ENCODE results near the gene MBD5.
"Not testable (repeated sequence)": the region's sequence is repeated elsewhere in the genome, so short reads cannot be mapped to it uniquely, and the experiment has no call there.

Gene MBD5

GRCh38 chr2:148021059-148021861, at the start of gene MBD5:
MBD5 (plus strand) TSS chr2:148021091.
- ATAC-seq (peak; percentile 68), DNase-seq (ENCODE audit: low spot score in 2 of 2) (peak; percentile 28 to 82)
- Mint-ChIP-seq H3K36me3 (peaks cover 17% of the 10 kb centered on the region), H3K4me3 (peak within 1 kb of the TSS; percentile 99), H3K4me1 (peaks cover 38% of the 10 kb centered on the region), H3K27ac (peak within 1 kb of the TSS; percentile 99), H3K9me3 (no peaks in the 10 kb centered on the region)

- Mint-ChIP-seq H3K4me1 (peaks cover 10% of the 10 kb centered on the region), H3K36me3 (peaks cover 18% of the 10 kb centered on the region), H3K9me3 (no peaks in the 10 kb centered on the region), H3K4me3 (no peak overlapping the region), H3K27ac (no peak overlapping the region)
- DNase-seq (ENCODE audit: low spot score in 2 of 2) (no peak), ATAC-seq (no peak)
Observed at GRCh38 chr2:147976102-147976501, 44.8 kb upstream of the MBD5 start.

DNA sequence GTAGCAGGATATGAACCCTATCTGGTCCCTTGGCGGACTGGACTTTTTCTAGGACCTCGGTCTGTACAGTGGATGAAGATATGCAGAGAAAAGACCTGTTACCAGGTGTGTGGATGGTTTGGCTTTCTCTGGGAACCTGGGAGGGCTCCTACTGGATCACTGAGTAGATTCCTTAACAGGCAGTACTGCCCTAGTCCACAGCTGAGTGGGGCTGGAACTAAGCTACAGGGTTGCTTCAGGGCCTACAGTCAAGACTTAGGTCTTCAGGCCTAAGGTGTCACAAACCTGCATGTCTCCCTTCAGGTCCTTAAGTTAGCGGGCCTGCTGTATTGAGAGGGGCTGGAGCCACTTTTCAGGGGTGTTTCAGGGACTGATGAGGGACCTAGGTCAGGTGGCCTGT, 43.2 kb upstream of the MBD5 start:
- H3K9me3 Mint-ChIP-seq: no peaks in the 10 kb centered on the region
- peak; percentile 16 for ATAC-seq
- DNase-seq (ENCODE audit: low spot score in 2 of 2): no peak

GRCh38 chr2:147980940-147981528, 39.9 kb upstream of the MBD5 start:
- H3K27ac Mint-ChIP-seq: no peak overlapping the region
- ATAC-seq (no peak), DNase-seq (ENCODE audit: low spot score in 2 of 2) (no peak)
- H3K4me3 Mint-ChIP-seq: no peak overlapping the region
- H3K36me3 Mint-ChIP-seq: peaks cover 4% of the 10 kb centered on the region
- H3K9me3 Mint-ChIP-seq: no peaks in the 10 kb centered on the region
- peaks cover 37% of the 10 kb centered on the region for H3K4me1 Mint-ChIP-seq

More for the DNA sequence above, 43.2 kb upstream of the MBD5 start:
- peaks cover 15% of the 10 kb centered on the region for H3K4me1 Mint-ChIP-seq
- peaks cover 8% of the 10 kb centered on the region for H3K36me3 Mint-ChIP-seq
- H3K27ac Mint-ChIP-seq: no peak overlapping the region
- no peak overlapping the region for H3K4me3 Mint-ChIP-seq

DNA sequence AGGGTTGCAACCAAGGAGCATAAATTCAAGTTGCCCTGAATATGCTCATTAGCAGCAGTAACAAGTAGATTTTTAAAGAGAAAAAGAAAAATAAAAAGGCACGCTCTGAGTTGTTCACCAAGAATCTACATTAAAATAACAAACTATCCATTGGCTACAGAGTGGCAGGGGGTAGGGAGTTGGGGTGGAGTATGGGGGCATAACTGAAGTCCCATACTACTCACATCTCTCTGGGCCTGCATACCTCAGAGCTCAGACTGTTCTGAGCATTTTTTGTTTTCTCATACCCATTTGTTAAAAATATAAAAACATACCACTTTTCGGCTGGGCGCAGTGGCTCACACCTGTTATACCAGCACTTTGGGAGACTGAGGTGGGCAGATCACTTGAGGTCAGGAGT, 31.8 kb upstream of the MBD5 start:
- no peaks in the 10 kb centered on the region for H3K36me3 Mint-ChIP-seq

GRCh38 chr2:147989809-147990403, 31.0 kb upstream of the MBD5 start:
- no peaks in the 10 kb centered on the region for H3K9me3 Mint-ChIP-seq
- H3K36me3 Mint-ChIP-seq: no peaks in the 10 kb centered on the region
- DNase-seq (ENCODE audit: low spot score in 2 of 2): no peak
- peaks cover 12% of the 10 kb centered on the region for H3K4me1 Mint-ChIP-seq
- peak; percentile 44 for ATAC-seq
- H3K27ac Mint-ChIP-seq: no peak overlapping the region
- H3K4me3 Mint-ChIP-seq: no peak overlapping the region

More for the DNA sequence above, 31.8 kb upstream of the MBD5 start:
- DNase-seq (ENCODE audit: low spot score in 2 of 2) (no peak), ATAC-seq (no peak)
- Mint-ChIP-seq H3K4me1 (peaks cover 15% of the 10 kb centered on the region), H3K9me3 (no peaks in the 10 kb centered on the region), H3K4me3 (no peak overlapping the region), H3K27ac (no peak overlapping the region)

DNA sequence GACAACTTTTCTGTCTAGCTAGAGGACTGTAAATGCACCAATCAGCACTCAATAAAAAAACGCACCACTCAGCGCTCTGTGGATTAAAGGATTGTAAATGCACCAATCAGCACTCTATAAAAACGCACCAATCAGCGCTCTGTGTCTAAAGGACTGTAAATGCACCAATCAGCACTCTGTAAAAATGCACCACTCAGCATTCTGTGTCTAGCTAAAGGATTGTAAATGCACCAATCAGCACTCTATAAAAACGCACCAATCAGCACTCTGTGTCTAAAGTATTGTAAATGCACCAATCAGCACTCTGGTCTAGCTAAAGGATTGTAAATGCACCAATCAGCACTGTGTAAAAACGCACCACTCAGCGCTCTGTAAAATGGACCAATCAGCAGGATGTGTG, 25.9 kb upstream of the MBD5 start:
- peaks cover 21% of the 10 kb centered on the region for H3K4me1 Mint-ChIP-seq
- not testable (repeated sequence) for ATAC-seq; H3K9me3 Mint-ChIP-seq; H3K4me3 Mint-ChIP-seq; H3K36me3 Mint-ChIP-seq; DNase-seq (ENCODE audit: low spot score in 2 of 2); H3K27ac Mint-ChIP-seq

DNA sequence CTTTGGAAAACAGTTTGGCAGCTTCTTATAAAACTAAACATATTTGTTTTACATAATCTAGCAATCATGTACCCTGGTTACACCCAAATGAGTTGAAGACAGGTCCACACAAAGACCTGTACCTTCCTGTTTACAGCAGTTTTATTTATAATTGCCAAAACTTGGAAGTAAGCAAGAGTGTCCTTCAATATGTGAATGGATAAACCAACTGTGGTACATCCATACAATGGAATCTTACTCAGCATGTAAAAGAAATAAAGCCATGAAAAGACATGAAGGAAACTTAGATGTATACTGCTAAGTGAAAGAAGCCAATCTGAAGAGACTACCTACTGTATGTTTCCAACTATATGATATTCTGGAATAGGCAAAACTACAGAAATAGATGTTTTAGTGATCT, 24.1 kb upstream of the MBD5 start:
- Mint-ChIP-seq H3K4me3 (no peak overlapping the region), H3K27ac (no peak overlapping the region), H3K9me3 (peaks cover 3% of the 10 kb centered on the region), H3K36me3 (no peaks in the 10 kb centered on the region), H3K4me1 (peaks cover 35% of the 10 kb centered on the region)
- no peak for ATAC-seq
- no peak for DNase-seq (ENCODE audit: low spot score in 2 of 2)

- Mint-ChIP-seq H3K27ac (no peak overlapping the region), H3K4me1 (peaks cover 38% of the 10 kb centered on the region), H3K9me3 (peaks cover 11% of the 10 kb centered on the region), H3K36me3 (no peaks in the 10 kb centered on the region), H3K4me3 (no peak overlapping the region)
- ATAC-seq: no peak
- DNase-seq (ENCODE audit: low spot score in 2 of 2): no peak
Observed at GRCh38 chr2:147998203-147998602, 22.7 kb upstream of the MBD5 start.

DNA sequence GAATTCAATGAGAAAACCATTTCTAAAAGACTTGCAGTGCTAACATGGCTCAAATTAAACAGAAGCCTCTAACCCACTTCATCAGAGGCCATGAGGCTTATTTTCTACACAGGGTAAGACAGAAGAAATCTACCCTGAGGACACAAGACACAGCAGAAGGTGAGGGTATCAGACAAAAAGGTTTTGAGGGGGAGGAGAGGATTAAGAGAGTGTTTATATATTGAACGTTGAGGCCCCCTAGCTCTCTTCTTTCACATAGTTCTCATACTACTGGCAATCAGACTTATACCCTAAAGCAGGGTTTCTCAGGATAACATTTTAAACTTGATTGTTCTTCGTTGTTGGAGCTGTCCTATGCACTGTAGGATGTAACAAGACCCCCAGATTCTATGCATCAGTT, 21.8 kb upstream of the MBD5 start:
- DNase-seq (ENCODE audit: low spot score in 2 of 2) (no peak), ATAC-seq (no peak)
- Mint-ChIP-seq H3K27ac (no peak overlapping the region), H3K4me3 (no peak overlapping the region), H3K4me1 (peaks cover 38% of the 10 kb centered on the region), H3K36me3 (no peaks in the 10 kb centered on the region), H3K9me3 (peaks cover 14% of the 10 kb centered on the region)

DNA sequence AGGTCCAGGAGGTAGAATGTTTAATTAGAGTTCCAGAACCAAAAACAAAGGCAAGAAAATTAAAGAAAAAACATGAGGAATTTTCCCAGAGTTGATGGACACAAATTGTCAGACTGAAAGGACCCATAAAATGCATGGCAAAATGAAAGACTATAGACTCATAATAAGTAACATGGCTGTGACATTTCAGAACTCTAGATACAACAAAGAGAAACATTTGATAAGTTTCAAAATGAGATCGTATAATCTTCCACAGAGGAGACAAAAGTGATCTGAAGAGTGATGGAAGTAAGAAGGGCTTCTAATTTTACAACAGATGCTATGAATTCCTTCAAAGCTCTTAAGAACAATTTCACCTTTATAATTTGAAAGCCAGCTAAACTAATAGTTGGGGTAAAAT, 20.8 kb upstream of the MBD5 start:
- no peak overlapping the region for H3K27ac Mint-ChIP-seq
- H3K4me1 Mint-ChIP-seq: peaks cover 38% of the 10 kb centered on the region

DNA sequence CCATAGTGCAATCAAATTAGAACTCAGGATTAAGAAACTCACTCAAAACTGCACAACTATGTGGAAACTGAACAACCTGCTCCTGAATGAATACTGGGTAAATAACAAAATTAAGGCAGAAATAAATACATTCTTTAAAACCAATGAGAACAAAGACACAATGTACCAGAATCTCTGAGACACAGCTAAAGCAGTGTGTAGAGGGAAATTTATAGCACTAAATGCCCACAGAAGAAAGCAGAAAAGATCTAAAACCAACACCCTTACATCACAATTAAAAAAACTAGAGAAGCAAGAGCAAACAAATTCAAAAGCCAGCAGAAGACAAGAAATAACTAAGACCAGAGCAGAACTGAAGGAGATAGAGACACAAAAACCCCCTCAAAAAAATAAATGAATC, 18.5 kb upstream of the MBD5 start:
- DNase-seq (ENCODE audit: low spot score in 2 of 2); H3K36me3 Mint-ChIP-seq; ATAC-seq; H3K27ac Mint-ChIP-seq; H3K4me3 Mint-ChIP-seq: not testable (repeated sequence)
- Mint-ChIP-seq H3K4me1 (peaks cover 49% of the 10 kb centered on the region), H3K9me3 (peaks cover 17% of the 10 kb centered on the region)

More for the DNA sequence above, 20.8 kb upstream of the MBD5 start:
- DNase-seq (ENCODE audit: low spot score in 2 of 2) (no peak), ATAC-seq (no peak)
- H3K9me3 Mint-ChIP-seq: peaks cover 14% of the 10 kb centered on the region
- H3K36me3 Mint-ChIP-seq: no peaks in the 10 kb centered on the region
- H3K4me3 Mint-ChIP-seq: no peak overlapping the region

DNA sequence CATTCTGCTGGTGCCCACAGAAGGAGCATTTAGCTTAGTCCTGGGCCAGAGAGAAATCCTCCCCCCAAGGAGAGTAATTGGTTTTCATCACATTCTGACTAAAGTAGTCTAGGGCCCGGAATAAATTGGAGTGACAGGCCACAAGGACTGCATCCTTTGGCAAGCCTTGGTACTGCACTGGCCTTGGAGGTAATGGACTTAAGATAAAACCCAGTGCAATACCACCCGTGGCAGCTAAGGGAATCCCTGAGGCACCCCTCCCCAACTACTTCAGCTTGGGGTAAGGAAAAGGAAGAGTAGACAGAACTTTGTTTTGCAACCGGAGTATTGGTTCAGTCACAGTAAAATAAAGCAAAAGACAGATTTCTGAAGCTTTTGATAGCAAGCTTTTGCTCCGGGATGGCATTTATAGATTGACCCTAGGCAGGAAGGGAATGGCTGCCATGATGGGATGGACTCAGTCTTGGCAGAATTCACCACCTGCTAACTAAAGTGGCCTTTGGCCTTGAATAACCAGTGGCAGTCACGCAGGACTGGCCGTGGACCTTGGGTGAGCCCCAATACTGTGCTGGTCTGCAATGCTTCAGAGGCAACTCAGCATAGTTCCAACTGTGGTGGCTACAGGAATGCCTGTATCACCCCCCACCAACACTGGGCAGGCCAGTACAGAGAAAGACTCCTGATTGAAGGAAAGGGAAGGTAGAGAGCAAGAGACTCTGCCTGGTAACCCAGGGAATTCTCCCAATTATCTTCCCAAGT, 14.5 kb upstream of the MBD5 start:
- H3K4me1 Mint-ChIP-seq: peaks cover 46% of the 10 kb centered on the region
- no peak overlapping the region for H3K27ac Mint-ChIP-seq
- no peaks in the 10 kb centered on the region for H3K36me3 Mint-ChIP-seq
- H3K9me3 Mint-ChIP-seq: peaks cover 17% of the 10 kb centered on the region
- DNase-seq (ENCODE audit: low spot score in 2 of 2) (no peak), ATAC-seq (no peak)
- no peak overlapping the region for H3K4me3 Mint-ChIP-seq

DNA sequence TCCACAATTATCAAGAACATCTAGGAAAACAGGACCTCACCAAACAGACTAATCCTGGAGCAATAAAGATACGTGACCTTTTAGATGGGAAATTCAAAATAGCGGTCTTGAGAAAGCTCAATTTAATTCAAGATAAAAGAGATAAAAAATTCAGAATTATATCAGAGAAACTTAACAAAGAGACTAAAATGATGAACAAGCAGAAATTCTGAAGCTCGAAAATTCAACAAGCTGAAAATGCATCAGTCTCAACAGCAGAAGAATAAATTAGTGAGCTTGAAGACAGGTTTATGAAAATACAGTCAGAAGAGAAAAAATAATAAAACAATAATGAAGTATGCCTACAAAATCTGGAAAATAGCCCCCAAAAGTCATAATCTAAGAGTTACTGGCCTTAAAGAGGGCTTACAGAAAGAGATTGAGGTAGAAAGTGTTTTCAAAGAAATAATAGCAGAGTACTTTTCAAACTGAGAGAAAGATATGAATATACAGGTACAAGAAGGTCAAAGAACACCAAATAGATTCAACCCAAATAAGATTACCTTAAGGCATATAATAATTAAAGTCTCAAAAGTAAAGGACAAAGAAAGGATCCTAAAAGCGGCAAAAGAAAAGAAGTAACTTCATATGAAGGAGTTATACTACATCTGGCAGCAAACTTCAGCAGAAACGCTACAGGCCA, 13.5 kb upstream of the MBD5 start:
- Mint-ChIP-seq H3K9me3 (peaks cover 9% of the 10 kb centered on the region), H3K4me1 (peaks cover 43% of the 10 kb centered on the region), H3K4me3 (no peak overlapping the region), H3K36me3 (no peaks in the 10 kb centered on the region), H3K27ac (no peak overlapping the region)
- DNase-seq (ENCODE audit: low spot score in 2 of 2) (no peak), ATAC-seq (no peak)

GRCh38 chr2:148008411-148008810, 12.5 kb upstream of the MBD5 start:
- H3K36me3 Mint-ChIP-seq: not testable (repeated sequence)
- H3K4me1 Mint-ChIP-seq: peaks cover 44% of the 10 kb centered on the region

More at GRCh38 chr2:148008411-148008810, 12.5 kb upstream of the MBD5 start:
- not testable (repeated sequence) for H3K9me3 Mint-ChIP-seq; H3K4me3 Mint-ChIP-seq; H3K27ac Mint-ChIP-seq; ATAC-seq; DNase-seq (ENCODE audit: low spot score in 2 of 2)

Data from stimulated activated effector memory CD8-positive, alpha-beta T cell treated with anti-CD3 and anti-CD28 coated beads, Interleukin-12 subunit alpha, Interleukin-12 subunit beta, amount 100 ng/mL, for 72 hours (primary cell).